ENCODE results near the gene DCLK2. TPM values are rescaled to one million over a fixed set of nuclear protein-coding genes. Genes with fewer than 3 reads are reported as not detected.

Gene DCLK2
- total RNA-seq, 2 donors from 2014 or later, result 0.20 to 0.42 TPM

- no peaks in the 10 kb centered on the region for H3K36me3 Mint-ChIP-seq (ENCODE audit: low read depth)
- peaks cover 18% of the 10 kb centered on the region for H3K4me1 Mint-ChIP-seq
- peaks cover 4% of the 10 kb centered on the region for H3K4me1 ChIP-seq (ENCODE audit: control insufficient read depth, insufficient read depth, low read length)
- H3K36me3 ChIP-seq (ENCODE audit: control insufficient read depth, insufficient read depth, low read length), result no peaks in the 10 kb centered on the region
- no peak overlapping the region for H3K4me3 Mint-ChIP-seq
- no peaks in the 10 kb centered on the region for H3K9me3 Mint-ChIP-seq
- H3K9me3 ChIP-seq (ENCODE audit: control insufficient read depth, low read length), result no peaks in the 10 kb centered on the region
- no peak for TF ChIP-seq CTCF (conservative IDR thresholded peaks at IDR 0.05)
- no peak overlapping the region for H3K9ac ChIP-seq (ENCODE audit: extremely low read depth, low read length, poor library complexity, severe bottlenecking)
- DNase-seq, result no peak
- no peak overlapping the region for H3K4me3 ChIP-seq (ENCODE audit: low read length)
- peaks cover 2% of the 10 kb centered on the region for H3K27me3 Mint-ChIP-seq (ENCODE audit: insufficient read depth)
- no peak overlapping the region for H3K27ac Mint-ChIP-seq
- 78 to 92% methylated on average over 2 to 4 of the region's 4 CpGs for WGBS, 2 experiments (ENCODE audit: insufficient coverage in 1 of 2, insufficient read length in 1 of 2)
- H3K27me3 ChIP-seq (ENCODE audit: control insufficient read depth, insufficient read depth, low read length, poor library complexity, severe bottlenecking), result no peaks in the 10 kb centered on the region
- no peak overlapping the region for H3K27ac ChIP-seq (ENCODE audit: low read depth, low read length)
Measured at GRCh38 chr4:150219841-150220240, 141.6 kb downstream of the DCLK2 start.

- H3K9me3 ChIP-seq (ENCODE audit: control insufficient read depth, low read length), result no peaks in the 10 kb centered on the region
- H3K4me1 ChIP-seq (ENCODE audit: control insufficient read depth, insufficient read depth, low read length), result peaks cover 5% of the 10 kb centered on the region
- H3K27ac ChIP-seq (ENCODE audit: low read depth, low read length), result no peak overlapping the region
- no peaks in the 10 kb centered on the region for H3K27me3 ChIP-seq (ENCODE audit: control insufficient read depth, insufficient read depth, low read length, poor library complexity, severe bottlenecking)
- no peaks in the 10 kb centered on the region for H3K36me3 ChIP-seq (ENCODE audit: control insufficient read depth, insufficient read depth, low read length)
- 93 to 100% methylated on average over 3 to 6 of the region's 6 CpGs for WGBS, 2 experiments (ENCODE audit: insufficient coverage in 1 of 2, insufficient read length in 1 of 2)
- no peak for TF ChIP-seq CTCF (conservative IDR thresholded peaks at IDR 0.05)
- H3K9ac ChIP-seq (ENCODE audit: extremely low read depth, low read length, poor library complexity, severe bottlenecking), result no peak overlapping the region
- H3K27ac Mint-ChIP-seq, result no peak overlapping the region
- peaks cover 16% of the 10 kb centered on the region for H3K4me1 Mint-ChIP-seq
- no peaks in the 10 kb centered on the region for H3K9me3 Mint-ChIP-seq
- H3K36me3 Mint-ChIP-seq (ENCODE audit: low read depth), result no peaks in the 10 kb centered on the region
- no peak overlapping the region for H3K4me3 ChIP-seq (ENCODE audit: low read length)
- DNase-seq, result peak; percentile 78
- H3K4me3 Mint-ChIP-seq, result no peak overlapping the region
- no peaks in the 10 kb centered on the region for H3K27me3 Mint-ChIP-seq (ENCODE audit: insufficient read depth)
Measured at GRCh38 chr4:150224896-150225591, 146.8 kb downstream of the DCLK2 start.

GRCh38 chr4:150229520-150229919 lies 151.3 kb downstream of the DCLK2 start:
- Histone ChIP-seq H3K27me3 (ENCODE audit: control insufficient read depth, insufficient read depth, low read length, poor library complexity, severe bottlenecking) (no peaks in the 10 kb centered on the region), H3K9ac (ENCODE audit: extremely low read depth, low read length, poor library complexity, severe bottlenecking) (no peak overlapping the region), H3K9me3 (ENCODE audit: control insufficient read depth, low read length) (no peaks in the 10 kb centered on the region), H3K4me1 (ENCODE audit: control insufficient read depth, insufficient read depth, low read length) (peaks cover 5% of the 10 kb centered on the region), H3K4me3 (ENCODE audit: low read length) (no peak overlapping the region), H3K27ac (ENCODE audit: low read depth, low read length) (no peak overlapping the region), H3K36me3 (ENCODE audit: control insufficient read depth, insufficient read depth, low read length) (no peaks in the 10 kb centered on the region)
- no peak overlapping the region for H3K4me3 Mint-ChIP-seq
- peak overlapping the region; percentile 42 for H3K27ac Mint-ChIP-seq
- peaks cover 16% of the 10 kb centered on the region for H3K4me1 Mint-ChIP-seq
- TF ChIP-seq CTCF (conservative IDR thresholded peaks at IDR 0.05), result no peak
- no peak for DNase-seq
- no peaks in the 10 kb centered on the region for H3K36me3 Mint-ChIP-seq (ENCODE audit: low read depth)
- 64% methylated on average over 1 of the region's 1 CpG; no CpG with 5 or more reads in 1 of the 2 experiments for WGBS, 2 experiments (ENCODE audit: insufficient coverage in 1 of 2, insufficient read length in 1 of 2)
- no peaks in the 10 kb centered on the region for H3K9me3 Mint-ChIP-seq
- H3K27me3 Mint-ChIP-seq (ENCODE audit: insufficient read depth), result no peaks in the 10 kb centered on the region

All from endodermal cell (in vitro differentiated cells).